ENCODE data around the gene MBD1.

- TF ChIP-seq ELF4 (IDR thresholded peaks at IDR 0.05) (no peak), FOXK2 (IDR thresholded peaks at IDR 0.05) (no peak), L3MBTL2 (conservative IDR thresholded peaks at IDR 0.05) (no peak), SUZ12 (IDR thresholded peaks at IDR 0.05) (no peak), NFRKB (IDR thresholded peaks at IDR 0.05) (no peak), HDGF (IDR thresholded peaks at IDR 0.05; ENCODE audit: borderline replicate concordance) (no peak), FOXA1 (IDR thresholded peaks at IDR 0.05) (no peak), BHLHE40 (IDR thresholded peaks at IDR 0.05; ENCODE audit: borderline replicate concordance) (no peak), SP1 (IDR thresholded peaks at IDR 0.05) (no peak), FOXM1 (IDR thresholded peaks at IDR 0.05; ENCODE audit: borderline replicate concordance) (no peak), TARDBP (IDR thresholded peaks at IDR 0.05) (no peak), ZNF384 (IDR thresholded peaks at IDR 0.05) (no peak)
- TF ChIP-seq, protein P1, sequence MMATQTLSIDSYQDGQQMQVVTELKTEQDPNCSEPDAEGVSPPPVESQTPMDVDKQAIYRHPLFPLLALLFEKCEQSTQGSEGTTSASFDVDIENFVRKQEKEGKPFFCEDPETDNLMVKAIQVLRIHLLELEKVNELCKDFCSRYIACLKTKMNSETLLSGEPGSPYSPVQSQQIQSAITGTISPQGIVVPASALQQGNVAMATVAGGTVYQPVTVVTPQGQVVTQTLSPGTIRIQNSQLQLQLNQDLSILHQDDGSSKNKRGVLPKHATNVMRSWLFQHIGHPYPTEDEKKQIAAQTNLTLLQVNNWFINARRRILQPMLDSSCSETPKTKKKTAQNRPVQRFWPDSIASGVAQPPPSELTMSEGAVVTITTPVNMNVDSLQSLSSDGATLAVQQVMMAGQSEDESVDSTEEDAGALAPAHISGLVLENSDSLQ (IDR thresholded peaks at IDR 0.05), result no peak
Measured at GRCh38 chr18:50282521-50283335, 1.4 kb upstream of the MBD1 start.
